Karpas-422 (cell line): Measurements from ENCODE around the gene SIVA1. TPM values are rescaled to one million over a fixed set of nuclear protein-coding genes. Genes with fewer than 3 reads are reported as not detected.

Experiments
- DNase-seq: peaks from one replicate; pipeline ENCODE4 v3.0.0-alpha.2; 2015
- H2AFZ ChIP-seq: fragments of 200-600 bp; sonication (generic); 2 replicates; pipeline ENCODE4 v1.6.1; 2014; ENCODE audit warnings: antibody characterized with exemption, low read length, mixed read lengths
- H3K27ac ChIP-seq: fragments of 200-600 bp; sonication (generic); 2 replicates; pipeline ENCODE4 v1.5.1; 2014; ENCODE audit warnings: mild to moderate bottlenecking, low read length, moderate library complexity
- H3K27me3 ChIP-seq: fragments of 200-600 bp; sonication (generic); 2 replicates; pipeline ENCODE4 v1.6.1; 2014; ENCODE audit warnings: low read length, mixed read lengths
- H3K36me3 ChIP-seq: fragments of 200-600 bp; sonication (generic); 2 replicates; pipeline ENCODE4 v1.6.1; 2014; ENCODE audit warnings: low read length, mixed read lengths; ENCODE audit not compliant: insufficient read depth
- H3K4me1 ChIP-seq: fragments of 200-600 bp; sonication (generic); 2 replicates; pipeline ENCODE4 v1.6.1; 2014; ENCODE audit warnings: mild to moderate bottlenecking, low read length, mixed read lengths
- H3K4me2 ChIP-seq: fragments of 200-600 bp; sonication (generic); 2 replicates; pipeline ENCODE4 v1.6.1; 2014; ENCODE audit warnings: low read length, low read depth, mild to moderate bottlenecking; ENCODE audit not compliant: poor library complexity, severe bottlenecking
- H3K4me3 ChIP-seq: fragments of 200-600 bp; sonication (generic); 2 replicates; pipeline ENCODE4 v1.5.1; 2014; ENCODE audit warnings: mild to moderate bottlenecking, antibody characterized with exemption, low read length, mixed read lengths
- H3K79me2 ChIP-seq: fragments of 200-600 bp; sonication (generic); 2 replicates; pipeline ENCODE4 v1.6.1; 2014; ENCODE audit warnings: mild to moderate bottlenecking, low read length, mixed read lengths
- H3K9ac ChIP-seq: fragments of 200-600 bp; sonication (generic); 2 replicates; pipeline ENCODE4 v1.6.0; 2014; ENCODE audit warnings: low read length
- H3K9me2 ChIP-seq: fragments of 200-600 bp; sonication (generic), shearing (Covaris generic); replicated peaks from 2 replicates; pipeline ENCODE4 v1.6.0; 2014; ENCODE audit warnings: mild to moderate bottlenecking, low read length, moderate library complexity; ENCODE audit not compliant: insufficient read depth
- H3K9me3 ChIP-seq: fragments of 300-700, 200-600 bp; sonication (generic); 2 replicates; pipeline ENCODE4 v1.6.1; 2014; ENCODE audit warnings: low read length, mixed read lengths
- H4K20me1 ChIP-seq: fragments of 200-600 bp; sonication (generic); 2 replicates; pipeline ENCODE4 v1.6.1; 2014; ENCODE audit warnings: mild to moderate bottlenecking, antibody characterized with exemption, low read length, low read depth; ENCODE audit not compliant: insufficient read depth
- total RNA-seq: library from RNA; depleted of rRNA; stranded (reverse); fragments of >200 nt; shearing (Covaris generic); gene quantifications from 2 replicates; pipeline ENCODE4 v1.2.3, GENCODE V29; 2014; ENCODE audit warnings: low replicate concordance; rRNA removed

Gene SIVA1
- total RNA-seq, 1 experiment from 2014 or later: 68.1 TPM

DNA sequence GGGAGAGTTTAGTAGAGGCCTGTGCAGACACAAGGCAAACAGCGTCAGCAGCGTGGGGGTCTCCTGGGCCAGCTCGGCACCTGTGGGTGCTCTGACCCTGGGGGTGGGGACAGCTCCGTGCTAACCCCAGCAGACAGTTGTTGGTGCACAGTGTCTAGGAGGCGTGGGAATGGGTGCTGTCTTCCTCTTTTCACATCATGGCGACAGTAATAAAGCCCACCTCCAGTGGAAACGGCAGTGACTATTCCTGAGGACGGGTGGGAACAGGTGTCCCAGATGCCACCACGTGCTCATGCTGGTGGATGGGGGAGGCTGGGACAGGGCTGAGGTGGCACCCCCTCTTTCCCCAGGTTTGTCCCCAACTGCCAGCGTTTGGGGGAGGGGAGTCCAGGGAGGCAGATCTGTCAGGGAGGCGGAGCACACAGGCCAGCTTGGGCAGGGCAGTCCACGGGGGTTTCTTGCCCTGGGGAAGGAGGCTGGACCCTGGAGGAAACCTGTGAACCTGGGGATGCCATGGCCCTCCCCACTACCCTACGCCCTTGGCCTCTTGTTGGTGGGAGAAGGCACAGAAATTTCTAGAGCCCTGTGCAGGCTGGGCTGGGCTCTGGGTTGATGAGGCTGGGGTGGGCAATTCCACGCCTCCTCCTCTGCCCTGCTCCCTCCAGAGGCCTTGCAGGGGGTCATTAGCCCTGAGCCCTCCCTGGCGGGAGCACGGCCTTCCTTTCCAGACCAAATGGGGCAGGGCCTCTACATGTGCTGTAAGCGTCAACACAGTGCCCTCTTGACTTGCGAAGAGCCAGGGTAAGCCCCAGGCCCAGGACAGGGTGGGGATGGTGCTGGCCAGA, 51.8 kb downstream of the SIVA1 start:
- no peak for DNase-seq
- no peak overlapping the region for H3K9ac ChIP-seq

DNA sequence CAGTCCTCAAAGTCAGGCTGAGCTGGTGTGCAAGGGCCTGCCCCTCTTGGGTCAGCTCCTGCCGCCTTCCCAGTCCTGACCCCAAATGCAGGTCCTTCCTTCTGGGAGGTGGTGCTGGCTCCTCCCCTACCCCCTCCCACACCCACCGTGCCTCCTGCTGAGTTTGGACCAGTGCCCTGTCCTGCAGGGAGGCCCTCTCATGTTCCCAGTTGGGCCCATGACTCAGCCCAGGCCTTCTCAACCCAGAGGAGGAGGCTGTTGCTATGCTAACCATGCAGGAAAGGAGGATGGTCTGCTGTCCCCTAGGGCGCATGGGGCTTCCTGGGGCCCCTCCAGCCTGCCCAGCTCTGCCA, 52.4 kb downstream of the SIVA1 start:
- Histone ChIP-seq H3K4me2 (no peak overlapping the region), H3K9me2 (no peaks in the 10 kb centered on the region), H3K4me1 (peaks cover 34% of the 10 kb centered on the region), H4K20me1 (peaks cover 6% of the 10 kb centered on the region; the same call in 1 of the 2 replicates), H3K4me3 (no peak overlapping the region), H3K27me3 (no peaks in the 10 kb centered on the region), H2AFZ (no peak overlapping the region), H3K79me2 (no peaks in the 10 kb centered on the region), H3K9ac (no peak overlapping the region), H3K9me3 (no peaks in the 10 kb centered on the region), H3K27ac (no peak overlapping the region), H3K36me3 (no peaks in the 10 kb centered on the region)
- DNase-seq: no peak

More for the DNA sequence above, 51.8 kb downstream of the SIVA1 start:
- H3K27me3 ChIP-seq: no peaks in the 10 kb centered on the region
- H3K36me3 ChIP-seq: no peaks in the 10 kb centered on the region
- peak overlapping the region; percentile 10 for H3K4me2 ChIP-seq
- no peaks in the 10 kb centered on the region for H3K79me2 ChIP-seq
- H3K9me3 ChIP-seq: no peaks in the 10 kb centered on the region
- H3K9me2 ChIP-seq: no peaks in the 10 kb centered on the region
- H3K4me1 ChIP-seq: peaks cover 38% of the 10 kb centered on the region
- no peak overlapping the region for H3K27ac ChIP-seq
- H3K4me3 ChIP-seq: no peak overlapping the region
- H2AFZ ChIP-seq: no peak overlapping the region
- peaks cover 6% of the 10 kb centered on the region; the same call in 1 of the 2 replicates for H4K20me1 ChIP-seq

DNA sequence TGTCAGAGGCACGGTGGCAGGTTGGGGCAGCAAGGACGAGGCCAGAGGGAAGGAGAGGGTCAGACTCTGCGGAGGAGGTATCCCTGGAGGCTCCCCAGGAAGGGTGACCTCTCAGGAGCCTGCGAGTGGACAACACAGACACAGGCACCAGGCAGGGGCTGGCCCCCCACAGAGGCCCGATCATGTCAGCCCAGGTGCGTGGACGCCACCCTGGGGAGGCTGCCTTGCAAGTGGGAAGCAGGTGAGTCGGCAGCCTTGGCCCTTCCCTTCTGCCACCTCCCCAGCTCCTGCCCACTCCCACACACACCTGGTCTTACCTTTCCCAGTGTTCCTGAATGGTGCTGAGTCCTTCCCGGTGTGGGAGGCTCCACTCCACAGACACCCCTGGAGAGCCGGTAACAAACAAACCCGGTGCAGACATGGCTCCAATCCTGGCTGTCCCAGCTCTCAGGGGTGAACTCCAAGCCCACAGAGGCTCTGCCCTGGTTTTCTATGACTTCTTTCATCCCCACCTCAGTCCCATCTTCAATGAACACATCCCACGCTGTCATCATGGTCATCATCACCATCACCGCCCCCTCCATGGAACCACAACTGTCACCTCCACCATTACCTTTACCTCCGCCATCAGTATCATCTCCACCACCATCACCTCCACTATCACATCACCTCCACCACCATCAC, 53.1 kb downstream of the SIVA1 start:
- Histone ChIP-seq H3K27me3 (no peaks in the 10 kb centered on the region), H3K4me1 (peaks cover 32% of the 10 kb centered on the region), H3K4me2 (no peak overlapping the region), H3K36me3 (no peaks in the 10 kb centered on the region), H3K9me2 (no peaks in the 10 kb centered on the region), H3K4me3 (no peak overlapping the region), H3K9me3 (no peaks in the 10 kb centered on the region), H3K79me2 (no peaks in the 10 kb centered on the region), H2AFZ (no peak overlapping the region), H3K9ac (no peak overlapping the region), H3K27ac (no peak overlapping the region), H4K20me1 (peaks cover 6% of the 10 kb centered on the region; the same call in 1 of the 2 replicates)
- DNase-seq: peak; percentile 60

DNA sequence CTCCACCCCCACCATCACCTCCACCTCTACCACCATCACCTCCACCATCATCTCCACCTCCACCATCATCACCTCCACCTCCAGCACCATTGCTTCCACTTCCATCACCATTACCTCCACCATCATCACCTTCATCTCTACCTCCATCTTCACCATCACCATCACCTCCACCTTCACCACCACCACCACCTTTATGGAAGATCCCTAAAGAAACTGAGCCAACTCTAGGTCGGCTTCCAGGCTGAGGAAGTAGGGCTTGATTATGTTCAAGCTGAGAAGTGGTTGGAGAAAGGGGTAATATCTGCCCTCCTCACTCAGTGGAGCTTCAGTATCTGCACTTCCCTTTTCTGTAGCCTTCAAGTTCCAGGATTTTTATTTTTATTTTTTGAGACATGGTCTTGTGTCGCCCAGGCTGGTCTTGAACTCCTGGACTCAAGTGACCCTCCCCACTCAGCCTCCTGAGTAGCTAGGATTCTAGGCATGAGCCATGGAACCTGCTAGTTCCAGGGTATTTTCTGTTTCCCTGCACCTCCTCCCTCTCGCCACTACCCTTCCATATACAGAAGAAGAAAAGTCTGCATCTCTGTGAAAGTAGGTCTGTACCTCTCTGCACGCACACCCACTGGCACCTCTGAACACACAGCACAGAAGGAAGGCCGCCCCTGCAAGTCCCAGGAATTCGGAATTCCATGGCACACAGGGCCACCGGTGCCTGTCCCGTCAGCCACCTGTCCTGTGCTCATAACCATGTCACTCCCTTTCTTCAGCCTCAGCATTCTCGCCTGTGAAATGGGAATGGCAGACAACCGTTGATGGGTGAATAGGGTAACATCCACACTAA, 53.9 kb downstream of the SIVA1 start:
- H3K9ac ChIP-seq: no peak overlapping the region
- DNase-seq: no peak
- no peaks in the 10 kb centered on the region for H3K27me3 ChIP-seq
- H2AFZ ChIP-seq: no peak overlapping the region
- H3K79me2 ChIP-seq: no peaks in the 10 kb centered on the region
- no peak overlapping the region for H3K4me3 ChIP-seq
- H3K9me3 ChIP-seq: no peaks in the 10 kb centered on the region
- no peaks in the 10 kb centered on the region for H3K9me2 ChIP-seq
- H3K36me3 ChIP-seq: no peaks in the 10 kb centered on the region
- H3K4me2 ChIP-seq: no peak overlapping the region
- H3K27ac ChIP-seq: no peak overlapping the region
- peaks cover 24% of the 10 kb centered on the region for H3K4me1 ChIP-seq
- peaks cover under 1% of the 10 kb centered on the region; the same call in 1 of the 2 replicates for H4K20me1 ChIP-seq

DNA sequence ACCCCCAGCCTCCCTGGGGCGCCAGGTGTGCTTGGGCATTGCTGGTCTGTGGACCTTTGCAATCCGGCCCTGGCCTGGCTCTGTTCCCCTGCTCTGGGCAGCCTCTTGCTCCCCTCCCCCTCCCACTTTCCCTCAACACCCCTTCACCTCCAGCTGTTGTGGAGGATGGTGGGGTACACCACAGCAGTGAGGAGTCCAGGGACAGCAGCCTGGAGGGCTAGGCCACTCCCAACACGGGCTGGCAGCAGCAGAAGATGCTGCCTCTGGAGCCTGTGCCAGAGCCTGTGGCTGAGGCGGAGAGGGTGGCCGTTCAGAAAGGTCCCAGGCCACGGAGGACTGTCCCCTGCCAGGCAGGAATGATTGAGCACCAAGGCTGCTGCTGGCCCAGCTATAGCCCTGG, 55.5 kb downstream of the SIVA1 start:
- Histone ChIP-seq H3K79me2 (no peaks in the 10 kb centered on the region), H3K4me1 (peaks cover 16% of the 10 kb centered on the region), H3K9me3 (no peaks in the 10 kb centered on the region), H3K9me2 (no peaks in the 10 kb centered on the region), H3K27me3 (no peaks in the 10 kb centered on the region), H3K4me2 (no peak overlapping the region), H3K9ac (no peak overlapping the region), H3K27ac (no peak overlapping the region), H2AFZ (no peak overlapping the region), H4K20me1 (no peaks in the 10 kb centered on the region; the same call in 1 of the 2 replicates), H3K36me3 (no peaks in the 10 kb centered on the region), H3K4me3 (no peak overlapping the region)
- no peak for DNase-seq

Other genes with a start within 250 kb of the SIVA1 start
- not detected in 2 replicates for gene C14orf180, start 173.4 kb upstream of the SIVA1 start, total RNA-seq
- not detected in 2 replicates for gene TMEM179, start 148.4 kb upstream of the SIVA1 start, total RNA-seq
- gene INF2, start 63.5 kb upstream of the SIVA1 start, total RNA-seq: 2.3 and 4.4 TPM in 2 replicates
- 2.8 and 5.3 TPM in 2 replicates for gene ADSS1, start 28.9 kb upstream of the SIVA1 start, total RNA-seq
- 70.4 and 127 TPM in 2 replicates for gene AKT1, start 42.6 kb downstream of the SIVA1 start, total RNA-seq
- 0.45 and 2.6 TPM in 2 replicates for gene ZBTB42, start 48.0 kb downstream of the SIVA1 start, total RNA-seq
- gene CEP170B, start 112.1 kb downstream of the SIVA1 start, total RNA-seq: 0.56 and 0.94 TPM in 2 replicates
- 146 and 265 TPM in 2 replicates for gene PLD4, start 171.7 kb downstream of the SIVA1 start, total RNA-seq
- under 0.01 TPM in 1 of 2 replicates, not detected in the other for gene AHNAK2, start 225.2 kb downstream of the SIVA1 start, total RNA-seq
- gene CLBA1, start 232.6 kb downstream of the SIVA1 start, total RNA-seq: 9.4 and 14.5 TPM in 2 replicates